ENCODE measurements around the gene ZMYM5. TPM values are rescaled to one million over a fixed set of nuclear protein-coding genes. Genes with fewer than 3 reads are reported as not detected.

The ZMYM5 gene
- total RNA-seq, 1 donor from 2014 or later = 13.3 TPM

GRCh38 chr13:19810151-19810550, 53.3 kb downstream of the ZMYM5 start:
- H3K27ac Mint-ChIP-seq (ENCODE audit: unreplicated experiment) = no peak overlapping the region
- no peak for TF ChIP-seq CTCF (IDR thresholded peaks at IDR 0.05)
- no peak overlapping the region for H3K4me3 Mint-ChIP-seq (ENCODE audit: unreplicated experiment)
- H3K27me3 Mint-ChIP-seq (ENCODE audit: low read depth) = no peaks in the 10 kb centered on the region
- H3K4me1 Mint-ChIP-seq (ENCODE audit: low read depth) = peaks cover 8% of the 10 kb centered on the region
- H3K9me3 Mint-ChIP-seq (ENCODE audit: low read depth) = no peaks in the 10 kb centered on the region
- no peaks in the 10 kb centered on the region for H3K36me3 Mint-ChIP-seq (ENCODE audit: low read depth)
- DNase-seq (ENCODE audit: low spot score) = no peak

- no peak for DNase-seq (ENCODE audit: low spot score)
- Mint-ChIP-seq H3K27me3 (ENCODE audit: low read depth) (no peaks in the 10 kb centered on the region), H3K4me3 (ENCODE audit: unreplicated experiment) (no peak overlapping the region), H3K27ac (ENCODE audit: unreplicated experiment) (no peak overlapping the region), H3K4me1 (ENCODE audit: low read depth) (peaks cover 3% of the 10 kb centered on the region), H3K36me3 (ENCODE audit: low read depth) (no peaks in the 10 kb centered on the region), H3K9me3 (ENCODE audit: low read depth) (no peaks in the 10 kb centered on the region)
- no peak for TF ChIP-seq CTCF (IDR thresholded peaks at IDR 0.05)
Observed at GRCh38 chr13:19805765-19806164, 57.7 kb downstream of the ZMYM5 start.

- no peak for TF ChIP-seq CTCF (IDR thresholded peaks at IDR 0.05)
- Mint-ChIP-seq H3K36me3 (ENCODE audit: low read depth) (peaks cover 4% of the 10 kb centered on the region), H3K27me3 (ENCODE audit: low read depth) (no peaks in the 10 kb centered on the region), H3K27ac (ENCODE audit: unreplicated experiment) (no peak overlapping the region), H3K9me3 (ENCODE audit: low read depth) (no peaks in the 10 kb centered on the region), H3K4me3 (ENCODE audit: unreplicated experiment) (no peak overlapping the region), H3K4me1 (ENCODE audit: low read depth) (peaks cover 9% of the 10 kb centered on the region)
- peak; percentile 4 for DNase-seq (ENCODE audit: low spot score)
Observed at GRCh38 chr13:19795956-19796355, 67.5 kb downstream of the ZMYM5 start.

GRCh38 chr13:19794631-19795030, 68.8 kb downstream of the ZMYM5 start:
- Mint-ChIP-seq H3K4me3 (ENCODE audit: unreplicated experiment) (no peak overlapping the region), H3K4me1 (ENCODE audit: low read depth) (peaks cover 9% of the 10 kb centered on the region), H3K36me3 (ENCODE audit: low read depth) (peaks cover 4% of the 10 kb centered on the region), H3K27ac (ENCODE audit: unreplicated experiment) (peak overlapping the region; percentile 28), H3K27me3 (ENCODE audit: low read depth) (no peaks in the 10 kb centered on the region), H3K9me3 (ENCODE audit: low read depth) (no peaks in the 10 kb centered on the region)
- peak; percentile 2 for DNase-seq (ENCODE audit: low spot score)
- TF ChIP-seq CTCF (IDR thresholded peaks at IDR 0.05) = no peak

- no peaks in the 10 kb centered on the region for H3K9me3 Mint-ChIP-seq (ENCODE audit: low read depth)
- H3K4me1 Mint-ChIP-seq (ENCODE audit: low read depth) = peaks cover 9% of the 10 kb centered on the region
- TF ChIP-seq CTCF (IDR thresholded peaks at IDR 0.05) = no peak
Observed at GRCh38 chr13:19791953-19792537, 71.4 kb downstream of the ZMYM5 start.

More at GRCh38 chr13:19791953-19792537, 71.4 kb downstream of the ZMYM5 start:
- no peaks in the 10 kb centered on the region for H3K27me3 Mint-ChIP-seq (ENCODE audit: low read depth)
- no peak for DNase-seq (ENCODE audit: low spot score)
- H3K27ac Mint-ChIP-seq (ENCODE audit: unreplicated experiment) = no peak overlapping the region
- peaks cover 1% of the 10 kb centered on the region for H3K36me3 Mint-ChIP-seq (ENCODE audit: low read depth)
- H3K4me3 Mint-ChIP-seq (ENCODE audit: unreplicated experiment) = no peak overlapping the region

All from chondrocyte (in vitro differentiated cells).